Endodermal cell (in vitro differentiated cells): ENCODE data around the gene DUSP2. TPM values are rescaled to one million over a fixed set of nuclear protein-coding genes. Genes with fewer than 3 reads are reported as not detected.

Source experiments
- DNase-seq: peaks from one replicate; pipeline ENCODE4 v3.0.0-alpha.2; 2017
- H3K27ac ChIP-seq: 2 replicates; pipeline ENCODE4 v1.5.1; 2013; ENCODE audit warnings: mild to moderate bottlenecking, low read depth, low read length, moderate library complexity
- H3K27me3 ChIP-seq: 2 replicates; pipeline ENCODE4 v1.6.1; 2013; ENCODE audit warnings: mild to moderate bottlenecking, low read length, moderate library complexity; ENCODE audit not compliant: insufficient read depth, control insufficient read depth, poor library complexity, severe bottlenecking
- H3K36me3 ChIP-seq: 2 replicates; pipeline ENCODE4 v1.7.0; 2013; ENCODE audit warnings: mild to moderate bottlenecking, low read length, moderate library complexity; ENCODE audit not compliant: control insufficient read depth, insufficient read depth
- H3K4me1 ChIP-seq: one replicate; pipeline ENCODE4 v1.7.0; 2013; ENCODE audit warnings: low read length; ENCODE audit not compliant: control insufficient read depth, insufficient read depth
- H3K4me3 ChIP-seq: 2 replicates; pipeline ENCODE4 v1.5.1; 2013; ENCODE audit warnings: mild to moderate bottlenecking, low read length, moderate library complexity
- H3K9ac ChIP-seq: 2 replicates; pipeline ENCODE4 v1.6.1; 2013; ENCODE audit warnings: mild to moderate bottlenecking, low read length, moderate library complexity; ENCODE audit not compliant: poor library complexity, severe bottlenecking; ENCODE audit errors: extremely low read depth
- H3K9me3 ChIP-seq: 2 replicates; pipeline ENCODE4 v1.6.1; 2013; ENCODE audit warnings: mild to moderate bottlenecking, low read length, moderate library complexity; ENCODE audit not compliant: control insufficient read depth
- H3K27ac Mint-ChIP-seq: 2 replicates; pipeline ENCODE4 v1.8.0; 2020; ENCODE audit warnings: mixed read lengths
- H3K27me3 Mint-ChIP-seq: 2 replicates; pipeline ENCODE4 v1.8.0; 2021; ENCODE audit warnings: mild to moderate bottlenecking, mixed read lengths; ENCODE audit not compliant: insufficient read depth
- H3K36me3 Mint-ChIP-seq: 2 replicates; pipeline ENCODE4 v1.8.0; 2020; ENCODE audit warnings: low read depth, mixed read lengths
- H3K4me1 Mint-ChIP-seq: 2 replicates; pipeline ENCODE4 v1.8.0; 2020; ENCODE audit warnings: mixed read lengths
- H3K4me3 Mint-ChIP-seq: 2 replicates; pipeline ENCODE4 v1.8.0; 2020; ENCODE audit warnings: mild to moderate bottlenecking, moderate library complexity, mixed read lengths
- H3K9me3 Mint-ChIP-seq: 2 replicates; pipeline ENCODE4 v1.8.0; 2020; ENCODE audit warnings: mild to moderate bottlenecking, mixed read lengths
- WGBS, 2 experiments: methylation state at CpG; one replicate each; pipeline versions ENCODE4 v1.1.5 to v1.1.7; 2013; ENCODE audit warnings: missing lambda C conversion rate in 2 of 2, mixed read lengths in 1 of 2; ENCODE audit not compliant: insufficient coverage in 1 of 2, insufficient read length in 1 of 2; 5-methylcytosine and 5-hydroxymethylcytosine counted together
- total RNA-seq, 2 donors: library from RNA; stranded (reverse); fragmentation: NEBNext Ultra II Directional in 1 of 2; extraction: Animal tissue kit (Norgen Biotek cat#: 25700) in 1 of 2; gene quantifications; 2 replicates in 1 of 2; 3 replicates in 1 of 2; pipeline ENCODE4 v1.2.1, GENCODE V29; 2021
- TF ChIP-seq, protein P1 (sequence below): fragments of 200-600 bp; sonication (generic); conservative IDR thresholded peaks from 2 replicates; pipeline ENCODE4 v1.5.0; 2021; ENCODE audit warnings: antibody characterized with exemption, mild to moderate bottlenecking

Gene DUSP2
- total RNA-seq, 2 donors from 2014 or later: 1.6 to 2.2 TPM

- Histone ChIP-seq H3K27me3 (no peaks in the 10 kb centered on the region), H3K4me3 (no peak overlapping the region), H3K27ac (no peak overlapping the region), H3K9me3 (no peaks in the 10 kb centered on the region), H3K4me1 (no peaks in the 10 kb centered on the region), H3K36me3 (peaks cover 90% of the 10 kb centered on the region), H3K9ac (no peak overlapping the region)
- H3K9me3 Mint-ChIP-seq: no peaks in the 10 kb centered on the region
- TF ChIP-seq, protein P1, sequence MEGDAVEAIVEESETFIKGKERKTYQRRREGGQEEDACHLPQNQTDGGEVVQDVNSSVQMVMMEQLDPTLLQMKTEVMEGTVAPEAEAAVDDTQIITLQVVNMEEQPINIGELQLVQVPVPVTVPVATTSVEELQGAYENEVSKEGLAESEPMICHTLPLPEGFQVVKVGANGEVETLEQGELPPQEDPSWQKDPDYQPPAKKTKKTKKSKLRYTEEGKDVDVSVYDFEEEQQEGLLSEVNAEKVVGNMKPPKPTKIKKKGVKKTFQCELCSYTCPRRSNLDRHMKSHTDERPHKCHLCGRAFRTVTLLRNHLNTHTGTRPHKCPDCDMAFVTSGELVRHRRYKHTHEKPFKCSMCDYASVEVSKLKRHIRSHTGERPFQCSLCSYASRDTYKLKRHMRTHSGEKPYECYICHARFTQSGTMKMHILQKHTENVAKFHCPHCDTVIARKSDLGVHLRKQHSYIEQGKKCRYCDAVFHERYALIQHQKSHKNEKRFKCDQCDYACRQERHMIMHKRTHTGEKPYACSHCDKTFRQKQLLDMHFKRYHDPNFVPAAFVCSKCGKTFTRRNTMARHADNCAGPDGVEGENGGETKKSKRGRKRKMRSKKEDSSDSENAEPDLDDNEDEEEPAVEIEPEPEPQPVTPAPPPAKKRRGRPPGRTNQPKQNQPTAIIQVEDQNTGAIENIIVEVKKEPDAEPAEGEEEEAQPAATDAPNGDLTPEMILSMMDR: no peak
- peaks cover 73% of the 10 kb centered on the region for H3K36me3 Mint-ChIP-seq
- H3K27ac Mint-ChIP-seq: no peak overlapping the region
- no peak for DNase-seq
- no peaks in the 10 kb centered on the region for H3K27me3 Mint-ChIP-seq
- 89 to 92% methylated on average over 9 to 12 of the region's 12 CpGs for WGBS, 2 experiments
- no peaks in the 10 kb centered on the region for H3K4me1 Mint-ChIP-seq
- H3K4me3 Mint-ChIP-seq: no peak overlapping the region
These were observed 43.7 kb upstream of the DUSP2 start for GRCh38 chr2:96188821-96189526.

DNA sequence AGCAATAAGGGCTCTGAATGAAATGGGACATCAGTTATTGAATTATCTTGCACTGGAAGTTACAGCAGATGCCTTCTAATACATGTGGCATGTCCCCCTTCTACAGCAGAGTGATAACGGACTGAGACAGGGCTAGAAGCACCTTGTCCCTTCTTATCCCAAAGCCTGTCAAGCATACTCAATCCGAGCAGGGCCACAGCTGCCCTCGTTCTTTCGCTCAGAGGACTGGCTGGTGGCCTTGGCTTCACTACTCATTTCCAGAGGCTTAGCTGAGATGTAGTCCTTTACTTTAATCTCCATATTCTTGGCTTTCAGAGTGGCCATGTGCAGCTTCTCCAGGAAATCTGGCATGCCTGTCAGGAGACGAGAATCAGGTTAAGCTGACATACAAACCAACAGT, 41.3 kb upstream of the DUSP2 start:
- H3K36me3 Mint-ChIP-seq: peaks cover 52% of the 10 kb centered on the region
- WGBS, 2 experiments: 93 to 96% methylated on average over 4 to 5 of the region's 5 CpGs
- no peak overlapping the region for H3K27ac Mint-ChIP-seq
- Histone ChIP-seq H3K27me3 (no peaks in the 10 kb centered on the region), H3K27ac (no peak overlapping the region), H3K36me3 (peaks cover 67% of the 10 kb centered on the region), H3K9me3 (no peaks in the 10 kb centered on the region), H3K4me1 (no peaks in the 10 kb centered on the region), H3K4me3 (no peak overlapping the region), H3K9ac (no peak overlapping the region)
- no peaks in the 10 kb centered on the region for H3K9me3 Mint-ChIP-seq
- no peak overlapping the region for H3K4me3 Mint-ChIP-seq
- H3K27me3 Mint-ChIP-seq: no peaks in the 10 kb centered on the region
- no peaks in the 10 kb centered on the region for H3K4me1 Mint-ChIP-seq
- TF ChIP-seq, protein P1: no peak
- DNase-seq: no peak

GRCh38 chr2:96185516-96185915, 40.3 kb upstream of the DUSP2 start:
- TF ChIP-seq, protein P1: no peak
- H3K9me3 ChIP-seq: no peaks in the 10 kb centered on the region
- H3K27ac ChIP-seq: no peak overlapping the region
- DNase-seq: no peak
- no peaks in the 10 kb centered on the region for H3K27me3 ChIP-seq
- peaks cover 57% of the 10 kb centered on the region for H3K36me3 ChIP-seq
- no peaks in the 10 kb centered on the region for H3K4me1 Mint-ChIP-seq
- no peak overlapping the region for H3K9ac ChIP-seq
- no peaks in the 10 kb centered on the region for H3K9me3 Mint-ChIP-seq
- no peaks in the 10 kb centered on the region for H3K4me1 ChIP-seq
- no peak overlapping the region for H3K27ac Mint-ChIP-seq
- H3K4me3 Mint-ChIP-seq: no peak overlapping the region
- H3K4me3 ChIP-seq: no peak overlapping the region
- H3K36me3 Mint-ChIP-seq: peaks cover 47% of the 10 kb centered on the region
- no peaks in the 10 kb centered on the region for H3K27me3 Mint-ChIP-seq
- WGBS, 2 experiments: 100% methylated on average over 1 of the region's 1 CpG; no CpG with 5 or more reads in 1 of the 2 experiments
